ENCODE measurements around the gene REG4. TPM values are rescaled to one million over a fixed set of nuclear protein-coding genes. Genes with fewer than 3 reads are reported as not detected.
"Not testable (repeated sequence)": the region's sequence is repeated elsewhere in the genome, so short reads cannot be mapped to it uniquely, and the experiment has no call there.

The REG4 gene
- polyA plus RNA-seq, 1 donor = 0.52 TPM

- no peak for DNase-seq
These were observed 2.8 kb downstream of the REG4 start for GRCh38 chr1:119808491-119808890.

- DNase-seq = no peak
These were observed 4.8 kb downstream of the REG4 start for GRCh38 chr1:119806489-119806888.

- DNase-seq = no peak
These were observed 5.5 kb downstream of the REG4 start for GRCh38 chr1:119805746-119806145.

- no peak for DNase-seq
These were observed 6.0 kb downstream of the REG4 start for GRCh38 chr1:119805247-119805646.

GRCh38 chr1:119799599-119800177 is 11.6 kb downstream of the REG4 start:
- DNase-seq = no peak

- DNase-seq = no peak
These were observed 12.3 kb downstream of the REG4 start for GRCh38 chr1:119799003-119799402.

- no peak for DNase-seq
These were observed 13.7 kb downstream of the REG4 start for GRCh38 chr1:119797606-119798005.

- no peak for DNase-seq
These were observed 14.1 kb downstream of the REG4 start for GRCh38 chr1:119797162-119797561.

GRCh38 chr1:119795261-119796200 is 15.7 kb downstream of the REG4 start:
- no peak for DNase-seq

GRCh38 chr1:119794876-119795240 is 16.4 kb downstream of the REG4 start:
- DNase-seq = no peak

- no peak for DNase-seq
These were observed 16.9 kb downstream of the REG4 start for GRCh38 chr1:119794230-119794875.

- no peak for DNase-seq
These were observed 19.9 kb downstream of the REG4 start for GRCh38 chr1:119791377-119791776.

- DNase-seq = no peak
These were observed 20.6 kb downstream of the REG4 start for GRCh38 chr1:119790451-119791198.

GRCh38 chr1:119787776-119788175 is 23.5 kb downstream of the REG4 start:
- no peak for DNase-seq

GRCh38 chr1:119786473-119787050 is 24.7 kb downstream of the REG4 start:
- not testable (repeated sequence) for DNase-seq

- DNase-seq = not testable (repeated sequence)
These were observed 25.2 kb downstream of the REG4 start for GRCh38 chr1:119786046-119786445.

GRCh38 chr1:119784191-119784781 is 27.0 kb downstream of the REG4 start:
- DNase-seq = no peak

- no peak for DNase-seq
These were observed 27.7 kb downstream of the REG4 start for GRCh38 chr1:119783354-119784185.

GRCh38 chr1:119782631-119783325 is 28.5 kb downstream of the REG4 start:
- DNase-seq = no peak
